Transverse colon (tissue), 4 donors: Measurements from ENCODE around the gene DEF6. TPM values are rescaled to one million over a fixed set of nuclear protein-coding genes. Genes with fewer than 3 reads are reported as not detected.

Experiments used
- DNase-seq: peaks from one replicate; pipeline ENCODE4 v3.0.0-alpha.2; 2019
- H3K27ac ChIP-seq, 4 donors: fragments of 200-600 bp; sonication (generic); 2 replicates each; pipeline ENCODE4 v1.5.1; 2016 to 2018; ENCODE audit warnings: inconsistent platforms in 4 of 4
- H3K27me3 ChIP-seq: fragments of 200-600 bp; sonication (generic); 2 replicates; pipeline ENCODE4 v1.5.1; 2017; ENCODE audit warnings: inconsistent platforms
- H3K36me3 ChIP-seq, 4 donors: fragments of 200-600 bp; sonication (generic); 2 replicates each; pipeline ENCODE4 v1.5.1; 2017 to 2019; ENCODE audit warnings: inconsistent platforms in 4 of 4
- H3K4me1 ChIP-seq, 4 donors: fragments of 200-600 bp; sonication (generic); 2 replicates each; pipeline ENCODE4 v1.5.1; 2017 to 2020; ENCODE audit warnings: inconsistent platforms in 4 of 4
- H3K4me3 ChIP-seq, 4 donors: fragments of 200-600 bp; sonication (generic); 1 replicate in 1 of 4; 2 replicates in 3 of 4; pipeline versions ENCODE4 v1.5.1 to v1.6.1; 2017 to 2019; ENCODE audit warnings: inconsistent platforms in 4 of 4
- H3K9me3 ChIP-seq, 2 donors: fragments of 200-600 bp; sonication (generic); 2 replicates each; pipeline ENCODE4 v1.5.1; 2017 to 2019; ENCODE audit warnings: inconsistent platforms in 2 of 2
- EP300 ChIP-seq: sonication (generic); formaldehyde crosslinking; IDR thresholded peaks from one replicate; pipeline ENCODE4 v1.6.1; 2017; ENCODE audit warnings: antibody characterized with exemption, low read depth
- POLR2A ChIP-seq: fragments of 450-650 bp; IDR thresholded peaks from one replicate; pipeline ENCODE4 v1.6.1; 2016; ENCODE audit warnings: antibody characterized with exemption, mild to moderate bottlenecking, moderate library complexity
- POLR2AphosphoS5 ChIP-seq, 3 donors: sonication (generic); formaldehyde crosslinking; IDR thresholded peaks; one replicate each; pipeline ENCODE4 v1.6.1; 2016; ENCODE audit warnings: antibody characterized with exemption in 3 of 3
- WGBS, 2 donors: methylation state at CpG; one replicate each; pipeline ENCODE4 v1.1.5; 2018; ENCODE audit warnings: low coverage in 1 of 2; 5-methylcytosine and 5-hydroxymethylcytosine counted together
- in situ Hi-C, 4 donors: fragments of 200-750 bp; cut with MboI; loops; one replicate each; pipeline versions ENCODE4 v1.15.0 to v1.15.1; 2017; ENCODE audit warnings: low sequenced_read_pairs in 3 of 4, low pct_ligation_motif_present in 1 of 4, low pct_unique_long_range_greater_than_20kb in 1 of 4
- intact Hi-C: fragments of 100-400 bp; cut with DNase I; formaldehyde crosslinking; loops from one replicate; pipeline ENCODE4 v1.15.1; 2023; ENCODE audit warnings: low total_unique reads
- total RNA-seq, 4 donors: library from RNA; depleted of rRNA; stranded (reverse); fragments of >200 nt; gene quantifications; one replicate each; pipeline ENCODE4 v1.1.0, GENCODE V29; 2016
- TF ChIP-seq, protein P1 (sequence below), 5 experiments: fragments of 200-600 bp in 3 of 5; fragments of 450-650 bp in 2 of 5; sonication (generic) in 3 of 5; IDR thresholded peaks; 1 replicate in 2 of 5; 2 replicates in 3 of 5; pipeline ENCODE4 v1.5.1; 2016 to 2017; ENCODE audit warnings: antibody characterized with exemption in 5 of 5, inconsistent platforms in 3 of 5, mild to moderate bottlenecking in 2 of 5, moderate library complexity in 1 of 5

The DEF6 gene
- total RNA-seq, 4 donors from 2014 or later: 2.6 to 24.5 (median 6.8) TPM

DNA sequence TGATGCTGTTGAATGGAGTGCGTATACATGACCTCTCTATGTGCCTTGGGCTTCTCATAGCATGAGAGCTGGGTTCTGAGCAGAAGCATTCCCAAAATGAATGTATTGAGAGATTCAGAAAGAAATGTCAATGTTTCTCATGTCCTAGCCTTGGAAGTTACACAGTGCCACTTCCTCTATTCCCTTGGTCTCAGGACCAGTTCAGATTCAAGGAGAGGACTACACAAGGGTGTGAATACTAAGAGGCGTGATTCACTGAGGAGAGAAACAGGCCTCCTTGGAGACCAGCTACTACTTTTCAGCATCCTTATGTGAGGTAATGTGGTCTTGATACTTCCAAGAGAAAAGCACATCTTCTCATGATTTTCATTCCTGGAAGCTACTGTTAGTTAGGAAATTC, 55.1 kb downstream of the DEF6 start:
- Histone ChIP-seq H3K27ac (no peak overlapping the region), H3K9me3 (no peaks in the 10 kb centered on the region), H3K4me3 (no peak overlapping the region), H3K36me3 (peaks cover 0 to 44% (median 8%) of the 10 kb centered on the region in 4 donors), H3K27me3 (no peaks in the 10 kb centered on the region), H3K4me1 (peaks cover 0 to 8% (median 0%) of the 10 kb centered on the region in 4 donors)
- TF ChIP-seq, protein P1, sequence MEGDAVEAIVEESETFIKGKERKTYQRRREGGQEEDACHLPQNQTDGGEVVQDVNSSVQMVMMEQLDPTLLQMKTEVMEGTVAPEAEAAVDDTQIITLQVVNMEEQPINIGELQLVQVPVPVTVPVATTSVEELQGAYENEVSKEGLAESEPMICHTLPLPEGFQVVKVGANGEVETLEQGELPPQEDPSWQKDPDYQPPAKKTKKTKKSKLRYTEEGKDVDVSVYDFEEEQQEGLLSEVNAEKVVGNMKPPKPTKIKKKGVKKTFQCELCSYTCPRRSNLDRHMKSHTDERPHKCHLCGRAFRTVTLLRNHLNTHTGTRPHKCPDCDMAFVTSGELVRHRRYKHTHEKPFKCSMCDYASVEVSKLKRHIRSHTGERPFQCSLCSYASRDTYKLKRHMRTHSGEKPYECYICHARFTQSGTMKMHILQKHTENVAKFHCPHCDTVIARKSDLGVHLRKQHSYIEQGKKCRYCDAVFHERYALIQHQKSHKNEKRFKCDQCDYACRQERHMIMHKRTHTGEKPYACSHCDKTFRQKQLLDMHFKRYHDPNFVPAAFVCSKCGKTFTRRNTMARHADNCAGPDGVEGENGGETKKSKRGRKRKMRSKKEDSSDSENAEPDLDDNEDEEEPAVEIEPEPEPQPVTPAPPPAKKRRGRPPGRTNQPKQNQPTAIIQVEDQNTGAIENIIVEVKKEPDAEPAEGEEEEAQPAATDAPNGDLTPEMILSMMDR (IDR thresholded peaks at IDR 0.05): no peak
- TF ChIP-seq POLR2A: no peak
- no peak for TF ChIP-seq POLR2AphosphoS5 (IDR thresholded peaks at IDR 0.05)
- TF ChIP-seq EP300: no peak
- in situ Hi-C loops (no loop called here), intact Hi-C loops (loop anchor here (10.0 kb wide), 1 partner anchor 62 kb away; no protein-coding TSS in a partner anchor)
- WGBS, 2 donors: 90 to 100% methylated on average over 2 of the region's 2 CpGs
- no peak for DNase-seq

DNA sequence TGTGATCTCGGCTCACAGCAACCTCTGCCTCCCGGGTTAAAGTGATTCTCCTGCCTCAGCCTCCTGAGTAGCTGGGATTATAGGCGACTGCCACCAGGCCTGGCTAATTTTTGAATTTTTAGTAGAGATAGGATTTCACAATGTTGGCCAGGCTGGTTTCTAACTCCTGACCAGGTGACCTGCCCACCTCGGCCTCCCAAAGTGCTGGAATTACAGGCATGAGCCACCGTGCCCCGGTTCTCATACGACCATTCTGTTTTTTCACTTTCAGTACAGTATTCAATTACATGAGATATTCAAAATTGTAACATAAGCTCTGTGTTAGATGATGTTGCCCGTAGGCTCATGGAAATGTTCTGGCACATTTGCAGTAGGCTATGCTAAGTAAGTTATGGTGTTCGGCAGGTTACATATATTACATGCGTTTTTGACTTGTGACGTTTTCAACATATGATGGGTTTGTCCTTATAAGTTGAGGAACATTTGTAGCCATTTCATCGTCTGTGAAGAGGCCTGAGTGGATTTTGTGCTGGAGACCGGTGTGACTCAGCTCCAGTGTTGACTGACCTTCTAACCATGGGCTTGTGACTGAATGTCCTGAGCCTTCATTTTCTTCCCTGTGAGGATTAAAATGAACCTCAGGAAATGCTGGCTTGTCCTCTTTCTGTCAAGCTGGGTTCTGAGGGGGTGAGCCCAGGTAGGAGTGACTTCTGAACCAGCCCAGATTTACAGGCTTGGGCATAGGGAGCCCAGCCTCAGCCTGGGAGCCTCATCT, 56.9 kb downstream of the DEF6 start:
- no peak for DNase-seq

DNA sequence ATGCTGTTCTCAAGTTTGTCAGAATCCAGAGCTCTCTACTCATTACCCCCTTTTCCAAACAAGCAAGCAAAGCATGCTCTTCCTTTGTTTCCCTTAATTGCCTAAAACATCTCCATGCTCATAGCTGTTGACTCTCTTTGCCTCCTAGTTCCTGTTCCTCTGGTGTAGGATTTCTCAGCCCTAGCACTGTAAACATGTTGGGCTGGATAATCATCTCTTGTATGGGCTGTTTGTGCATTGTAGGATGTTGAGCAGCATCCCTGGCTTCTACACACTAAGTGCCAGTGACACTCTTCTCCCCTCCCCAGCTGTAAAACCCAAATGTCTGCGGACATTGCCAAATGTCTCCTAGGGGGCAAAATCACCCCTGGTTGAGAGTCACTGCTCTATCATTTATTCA, 58.8 kb downstream of the DEF6 start:
- no peaks in the 10 kb centered on the region for H3K9me3 ChIP-seq
- no peak overlapping the region for H3K4me3 ChIP-seq
- peaks cover 3 to 27% (median 7%) of the 10 kb centered on the region in 4 donors for H3K4me1 ChIP-seq
- in situ Hi-C loops: no loop called here
- H3K36me3 ChIP-seq: peaks cover 0 to 22% (median 8%) of the 10 kb centered on the region in 4 donors
- H3K27ac ChIP-seq: no peak overlapping the region
- 83 to 92% methylated on average over 1 of the region's 1 CpG for WGBS, 2 donors
- H3K27me3 ChIP-seq: no peaks in the 10 kb centered on the region
- DNase-seq: no peak
- TF ChIP-seq EP300 (no peak), POLR2A (no peak), POLR2AphosphoS5 (IDR thresholded peaks at IDR 0.05) (no peak)
- TF ChIP-seq, protein P1 (IDR thresholded peaks at IDR 0.05): no peak
- intact Hi-C loops: loop anchor here (1.0 to 10.0 kb wide), 2 partner anchors 39 to 58 kb away; no protein-coding TSS in a partner anchor

More for the DNA sequence above, 56.9 kb downstream of the DEF6 start:
- in situ Hi-C loops: no loop called here
- Histone ChIP-seq H3K27me3 (no peaks in the 10 kb centered on the region), H3K27ac (no peak overlapping the region), H3K36me3 (peaks cover 0 to 31% (median 8%) of the 10 kb centered on the region in 4 donors), H3K9me3 (no peaks in the 10 kb centered on the region), H3K4me1 (peaks cover 0 to 12% (median under 1%) of the 10 kb centered on the region in 4 donors), H3K4me3 (no peak overlapping the region)
- WGBS, 2 donors: 94 to 96% methylated on average over 12 to 13 of the region's 13 CpGs
- intact Hi-C loops: loop anchor here (10.0 kb wide), 1 partner anchor 60 kb away; no protein-coding TSS in a partner anchor
- TF ChIP-seq, protein P1 (IDR thresholded peaks at IDR 0.05): no peak
- TF ChIP-seq POLR2A (no peak), EP300 (no peak), POLR2AphosphoS5 (IDR thresholded peaks at IDR 0.05) (no peak)

DNA sequence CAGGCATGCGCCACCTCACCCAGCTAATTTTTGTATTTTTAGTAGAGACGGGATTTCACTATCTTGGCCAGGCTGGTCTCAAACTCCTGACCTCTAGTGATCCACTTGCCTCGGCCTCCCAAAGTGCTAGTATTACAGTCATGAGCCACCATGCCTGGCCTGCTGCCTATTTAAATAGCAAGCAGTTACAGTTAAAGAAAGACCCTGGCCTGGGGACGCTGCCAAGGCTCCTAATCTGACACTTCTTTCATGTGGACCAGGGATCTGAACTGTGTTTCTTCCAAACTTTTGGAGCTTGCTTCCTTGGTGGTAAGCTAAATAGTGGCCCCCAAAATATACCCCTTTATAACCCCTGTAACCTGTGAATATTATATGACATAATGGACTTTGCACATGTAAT, 60.1 kb downstream of the DEF6 start:
- peaks cover 3 to 27% (median 7%) of the 10 kb centered on the region in 4 donors for H3K4me1 ChIP-seq
- no peak overlapping the region for H3K27ac ChIP-seq
- no peak overlapping the region for H3K4me3 ChIP-seq
- intact Hi-C loops: loop anchor here (10.0 kb wide), 1 partner anchor 57 kb away; no protein-coding TSS in a partner anchor
- no peaks in the 10 kb centered on the region for H3K9me3 ChIP-seq
- no peak for DNase-seq
- no peaks in the 10 kb centered on the region for H3K27me3 ChIP-seq
- WGBS, 2 donors: 93 to 100% methylated on average over 2 to 4 of the region's 4 CpGs
- TF ChIP-seq EP300 (no peak), POLR2AphosphoS5 (IDR thresholded peaks at IDR 0.05) (no peak)
- H3K36me3 ChIP-seq: peaks cover 0 to 16% (median 5%) of the 10 kb centered on the region in 4 donors
- in situ Hi-C loops: no loop called here
